HCT116 (cell line): Measurements from ENCODE around the gene HYAL2. TPM values are rescaled to one million over a fixed set of nuclear protein-coding genes. Genes with fewer than 3 reads are reported as not detected.

ENCODE experiments used
- ATAC-seq: fragments of 200-7000 bp; cut with Tn5 transposase; 2 replicates; pipeline ENCODE4 v1.9.1; 2020; ENCODE audit warnings: mild to moderate bottlenecking, moderate library complexity
- BruUV-seq: library from RNA; stranded (reverse); fragments of 400-500 nt; replicated peaks from 2 replicates; lab custom pipeline; 2021; lab: Mats Ljungman, UMichigan
- CTCF ChIA-PET: fragments of 300-600 bp; sonication (Branson Sonifier 250); formaldehyde crosslinking; loops from one replicate; lab custom pipeline; 2021; ENCODE audit warnings: antibody characterized with exemption; lab: Charles Lee
- POLR2A ChIA-PET: fragments of 300-600, 350-600 bp; sonication (Branson Sonifier 250); formaldehyde crosslinking; loops from one replicate; lab custom pipeline; 2021; ENCODE audit warnings: antibody characterized with exemption; lab: Charles Lee
- RAD21 ChIA-PET, 2 experiments: fragments of 300-600 bp; sonication (Branson Sonifier 250); formaldehyde crosslinking; loops; one replicate each; lab custom pipeline; 2023; ENCODE audit warnings: low total read pairs in 2 of 2; ENCODE audit not compliant: uncharacterized antibody in 2 of 2, unreplicated experiment in 2 of 2, low non-redundant PET in 1 of 2; lab: Charles Lee
- DNase-seq: peaks from one replicate; pipeline ENCODE4 v3.0.0-alpha.2; 2010; ENCODE audit warnings: low read depth, low spot score
- H2AFZ ChIP-seq: fragments of 200-600 bp; shearing (Covaris generic), sonication (generic); 2 replicates; pipeline ENCODE4 v1.6.1; 2017; ENCODE audit warnings: low read depth, mixed run types, mixed read lengths, antibody characterized with exemption, low read length; ENCODE audit not compliant: poor library complexity, severe bottlenecking
- H3K27ac ChIP-seq: 2 replicates; pipeline ENCODE4 v1.5.1; 2012; ENCODE audit warnings: low read depth, low read length
- H3K27me3 ChIP-seq: fragments of 200-600 bp; sonication (generic); 2 replicates; pipeline ENCODE4 v1.6.1; 2016; ENCODE audit warnings: mixed run types, low read length, mixed read lengths; ENCODE audit not compliant: insufficient read depth
- H3K36me3 ChIP-seq, 2 experiments: fragments of 200-500 bp in 1 of 2; fragments of 200-600 bp in 1 of 2; sonication (Bioruptor generic) in 1 of 2; sonication (generic) in 1 of 2; 2 replicates each; pipeline versions ENCODE4 v1.5.1 to v1.6.1; 2014 to 2016; ENCODE audit warnings: low read length in 2 of 2, inconsistent platforms in 1 of 2, mixed read lengths in 1 of 2, mixed run types in 1 of 2; ENCODE audit not compliant: insufficient read depth in 2 of 2, control insufficient read depth in 1 of 2
- H3K4me1 ChIP-seq, 2 experiments: fragments of 200-600 bp in 1 of 2; sonication (generic) in 1 of 2; 2 replicates each; pipeline versions ENCODE4 v1.5.1 to v1.6.1; 2012 to 2017; ENCODE audit warnings: low read length in 2 of 2, inconsistent platforms in 1 of 2, mild to moderate bottlenecking in 1 of 2, mixed read lengths in 1 of 2, mixed run types in 1 of 2, moderate library complexity in 1 of 2; ENCODE audit not compliant: insufficient read depth in 2 of 2, control insufficient read depth in 1 of 2
- H3K4me2 ChIP-seq: fragments of 200-600 bp; sonication (generic); 2 replicates; pipeline ENCODE4 v1.6.1; 2017; ENCODE audit warnings: mixed run types, low read length, mixed read lengths
- H3K4me3 ChIP-seq, 2 experiments: fragments of 200-600 bp in 1 of 2; sonication (generic) in 1 of 2; replicated peaks in 1 of 2; 2 replicates each; pipeline ENCODE4 v1.5.1; 2011 to 2016; ENCODE audit warnings: low read length in 2 of 2, control low read depth in 1 of 2, low read depth in 1 of 2, mild to moderate bottlenecking in 1 of 2, mixed read lengths in 1 of 2, mixed run types in 1 of 2
- H3K79me2 ChIP-seq: fragments of 200-600 bp; sonication (generic); 2 replicates; pipeline ENCODE4 v1.6.1; 2017; ENCODE audit warnings: mild to moderate bottlenecking, mixed run types, low read length, moderate library complexity, mixed read lengths; ENCODE audit not compliant: insufficient read depth
- H3K9ac ChIP-seq: fragments of 200-600 bp; sonication (generic); 2 replicates; pipeline ENCODE4 v1.6.1; 2016; ENCODE audit warnings: low read length, mixed read lengths
- H3K9me2 ChIP-seq: fragments of 200-600 bp; sonication (generic), shearing (Covaris generic); 2 replicates; pipeline ENCODE4 v1.6.1; 2017; ENCODE audit warnings: mixed run types, mild to moderate bottlenecking, moderate library complexity; ENCODE audit not compliant: insufficient read depth
- H3K9me3 ChIP-seq, 2 experiments: fragments of 200-500 bp in 1 of 2; fragments of 200-600 bp in 1 of 2; sonication (Bioruptor generic) in 1 of 2; sonication (generic) in 1 of 2; 2 replicates each; pipeline ENCODE4 v1.6.1; 2014 to 2017; ENCODE audit warnings: low read length in 2 of 2, mixed read lengths in 2 of 2, inconsistent platforms in 1 of 2, low read depth in 1 of 2, mild to moderate bottlenecking in 1 of 2, mixed run types in 1 of 2, moderate library complexity in 1 of 2; ENCODE audit not compliant: control insufficient read depth in 1 of 2, insufficient read depth in 1 of 2
- H4K20me1 ChIP-seq: fragments of 200-600 bp; sonication (generic), shearing (Covaris generic); 2 replicates; pipeline ENCODE4 v1.6.1; 2017; ENCODE audit warnings: mixed run types, mild to moderate bottlenecking, moderate library complexity; ENCODE audit not compliant: insufficient read depth
- ATF3 ChIP-seq: IDR thresholded peaks from 2 replicates; pipeline ENCODE4 v1.6.1; 2012
- CEBPB ChIP-seq: IDR thresholded peaks from 2 replicates; pipeline ENCODE4 v1.6.1; 2012; ENCODE audit warnings: low read depth
- CTCF ChIP-seq, 3 experiments: fragments of 200-600 bp in 1 of 3; sonication (generic) in 1 of 3; IDR thresholded peaks in 2 of 3; conservative IDR thresholded peaks in 1 of 3; 2 replicates each; pipeline ENCODE4 v1.5.1; 2012 to 2017; ENCODE audit warnings: low read depth in 2 of 3, low read length in 2 of 3, antibody characterized with exemption in 1 of 3, borderline replicate concordance in 1 of 3, control low read depth in 1 of 3, mild to moderate bottlenecking in 1 of 3, mixed read lengths in 1 of 3, mixed run types in 1 of 3, moderate library complexity in 1 of 3; ENCODE audit not compliant: insufficient read depth in 1 of 3
- EGR1 ChIP-seq: IDR thresholded peaks from 2 replicates; pipeline ENCODE4 v1.6.1; 2012; ENCODE audit warnings: low read depth
- ELF1 ChIP-seq: IDR thresholded peaks from 2 replicates; pipeline ENCODE4 v1.6.1; 2012; ENCODE audit warnings: low read depth, borderline replicate concordance
- EZH2phosphoT487 ChIP-seq: fragments of 200-600 bp; IDR thresholded peaks from 2 replicates; pipeline ENCODE4 v1.6.1; 2018; ENCODE audit warnings: antibody characterized with exemption, borderline replicate concordance
- FOSL1 ChIP-seq: IDR thresholded peaks from 2 replicates; pipeline ENCODE4 v1.6.1; 2012; ENCODE audit warnings: low read depth
- JUND ChIP-seq: IDR thresholded peaks from 2 replicates; pipeline ENCODE4 v1.6.1; 2012
- POLR2A ChIP-seq: IDR thresholded peaks from 2 replicates; pipeline ENCODE4 v1.7.0; 2011; ENCODE audit warnings: borderline replicate concordance; ENCODE audit not compliant: insufficient read depth, insufficient read length; ENCODE audit errors: extremely low read depth
- RAD21 ChIP-seq: IDR thresholded peaks from 2 replicates; pipeline ENCODE4 v1.6.1; 2012; ENCODE audit warnings: low read depth, mild to moderate bottlenecking
- REST ChIP-seq: IDR thresholded peaks from 2 replicates; pipeline ENCODE4 v1.6.1; 2012; ENCODE audit warnings: low read depth
- SIN3A ChIP-seq: IDR thresholded peaks from 2 replicates; pipeline ENCODE4 v1.6.1; 2012; ENCODE audit warnings: low read depth
- SP1 ChIP-seq: IDR thresholded peaks from 2 replicates; pipeline ENCODE4 v1.6.1; 2012; ENCODE audit warnings: low read depth
- YY1 ChIP-seq: IDR thresholded peaks from 2 replicates; pipeline ENCODE4 v1.6.1; 2011; ENCODE audit warnings: low read length, low read depth, moderate library complexity, mild to moderate bottlenecking; ENCODE audit not compliant: insufficient replicate concordance; ENCODE audit errors: extremely low read depth
- intact Hi-C: fragments of 100-400 bp; cut with micrococcal nuclease; formaldehyde crosslinking; loops from 2 replicates; pipeline ENCODE4 v1.10.0; 2022
- total RNA-seq: library from RNA; stranded (reverse); gene quantifications from one replicate; pipeline ENCODE4 v1.2.1, GENCODE V29; 2021; ENCODE audit not compliant: unreplicated experiment
- TF ChIP-seq, protein P1 (sequence below): IDR thresholded peaks from 2 replicates; pipeline ENCODE4 v1.6.1; 2012

The HYAL2 gene
- total RNA-seq, 1 experiment from 2014 or later, result 42.2 TPM

- TF ChIP-seq CEBPB (no peak), REST (no peak), SIN3A (no peak), FOSL1 (no peak), CTCF (IDR thresholded peaks at IDR 0.05 in 2 of 3, conservative IDR thresholded peaks at IDR 0.05 in 1 of 3; ENCODE audit: borderline replicate concordance in 1 of 3, insufficient read depth in 1 of 3, low read depth in 2 of 3, low read length in 2 of 3) (no peak), YY1 (no peak), JUND (no peak), SP1 (no peak), RAD21 (no peak), EZH2phosphoT487 (no peak), EGR1 (no peak), POLR2A (no peak), ELF1 (no peak), ATF3 (no peak)
- TF ChIP-seq, protein P1, sequence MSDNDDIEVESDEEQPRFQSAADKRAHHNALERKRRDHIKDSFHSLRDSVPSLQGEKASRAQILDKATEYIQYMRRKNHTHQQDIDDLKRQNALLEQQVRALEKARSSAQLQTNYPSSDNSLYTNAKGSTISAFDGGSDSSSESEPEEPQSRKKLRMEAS, result no peak
- ChIA-PET RAD21 (interaction anchor here in 1 of 2 experiments (0.5 kb wide), 1 partner anchor 290 kb away, joined by 3 read pairs; no protein-coding TSS in a partner anchor), CTCF (interaction anchor here (1.5 to 2.7 kb wide), 2 partner anchors 19 to 22 kb away, joined by 8 to 14 read pairs; no protein-coding TSS in a partner anchor), POLR2A (interaction anchor here (1.4 kb wide), 1 partner anchor 12 kb away, joined by 5 read pairs; no protein-coding TSS in a partner anchor)
- DNase-seq (no peak), ATAC-seq (no peak)
- Histone ChIP-seq H3K27me3 (no peaks in the 10 kb centered on the region), H3K4me1 (peaks cover 21 to 53% of the 10 kb centered on the region in 2 experiments), H3K79me2 (peaks cover 3% of the 10 kb centered on the region; the same call in 1 of the 2 replicates), H2AFZ (no peak overlapping the region), H3K4me3 (peak overlapping the region; percentile 27 to 37; a peak in 3 of 4 replicates), H3K9me3 (no peaks in the 10 kb centered on the region), H3K4me2 (peak overlapping the region; percentile 72), H4K20me1 (no peaks in the 10 kb centered on the region), H3K36me3 (no peaks in the 10 kb centered on the region), H3K9me2 (no peaks in the 10 kb centered on the region), H3K9ac (peak overlapping the region; percentile 49; the same call in 1 of the 2 replicates), H3K27ac (peak overlapping the region; percentile 70)
- no TSS peak for BruUV-seq
- intact Hi-C loops, result loop anchor here (1.0 kb wide), 1 partner anchor 22 kb away; no protein-coding TSS in a partner anchor
Measured at GRCh38 chr3:50302095-50303012, 20.2 kb downstream of the HYAL2 start.
